Medulla oblongata (tissue), 1 donor: ENCODE measurements around the gene CHST8.
"Not testable (repeated sequence)": the region's sequence is repeated elsewhere in the genome, so short reads cannot be mapped to it uniquely, and the experiment has no call there.

Experiments used
- DNase-seq: peaks from one replicate; pipeline ENCODE4 v3.0.0-alpha.2; 2015; ENCODE audit errors: extremely low spot score

Gene CHST8, protein sequence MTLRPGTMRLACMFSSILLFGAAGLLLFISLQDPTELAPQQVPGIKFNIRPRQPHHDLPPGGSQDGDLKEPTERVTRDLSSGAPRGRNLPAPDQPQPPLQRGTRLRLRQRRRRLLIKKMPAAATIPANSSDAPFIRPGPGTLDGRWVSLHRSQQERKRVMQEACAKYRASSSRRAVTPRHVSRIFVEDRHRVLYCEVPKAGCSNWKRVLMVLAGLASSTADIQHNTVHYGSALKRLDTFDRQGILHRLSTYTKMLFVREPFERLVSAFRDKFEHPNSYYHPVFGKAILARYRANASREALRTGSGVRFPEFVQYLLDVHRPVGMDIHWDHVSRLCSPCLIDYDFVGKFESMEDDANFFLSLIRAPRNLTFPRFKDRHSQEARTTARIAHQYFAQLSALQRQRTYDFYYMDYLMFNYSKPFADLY

DNA sequence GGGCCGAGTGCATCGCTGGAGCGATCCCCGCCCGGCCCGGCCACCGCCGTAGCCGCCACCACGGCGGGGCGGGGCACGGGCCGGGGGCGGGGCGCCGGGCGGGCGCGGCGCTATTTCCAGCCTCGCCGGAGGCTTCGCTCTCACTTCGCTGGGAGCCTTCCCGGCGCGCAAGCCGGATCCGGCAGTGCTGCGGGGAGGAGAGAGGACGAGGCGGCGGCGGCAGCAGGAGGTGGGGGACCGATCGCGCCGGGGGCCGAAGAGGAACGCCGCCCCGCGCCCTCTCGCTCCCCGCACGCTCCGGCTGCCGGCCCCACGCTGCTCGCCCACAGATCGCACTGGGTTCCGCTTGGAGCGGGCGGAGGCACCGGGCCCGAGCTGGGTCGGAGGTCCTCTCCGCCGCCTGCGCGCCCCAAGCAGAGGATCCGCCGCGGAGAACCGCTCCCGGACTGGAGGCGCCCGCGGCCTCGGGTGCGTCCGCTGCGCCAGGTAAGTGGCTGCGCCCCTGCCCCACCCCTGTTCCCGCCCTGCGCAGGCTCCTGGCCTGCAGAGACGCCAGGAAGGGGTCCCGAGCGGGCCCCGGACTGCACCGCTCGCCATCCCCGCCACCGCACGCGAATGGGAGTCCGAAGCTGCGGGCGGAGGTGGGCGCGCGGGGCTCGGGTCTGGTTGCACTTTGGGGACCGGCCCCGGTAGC, at the start of gene CHST8:
Gene CHST8, plus strand, starts transcription at position 143 of the 694 bp plus-strand sequence. CDS start 67,309 bp downstream, outside the sequence.
- DNase-seq: peak; percentile 4

DNA sequence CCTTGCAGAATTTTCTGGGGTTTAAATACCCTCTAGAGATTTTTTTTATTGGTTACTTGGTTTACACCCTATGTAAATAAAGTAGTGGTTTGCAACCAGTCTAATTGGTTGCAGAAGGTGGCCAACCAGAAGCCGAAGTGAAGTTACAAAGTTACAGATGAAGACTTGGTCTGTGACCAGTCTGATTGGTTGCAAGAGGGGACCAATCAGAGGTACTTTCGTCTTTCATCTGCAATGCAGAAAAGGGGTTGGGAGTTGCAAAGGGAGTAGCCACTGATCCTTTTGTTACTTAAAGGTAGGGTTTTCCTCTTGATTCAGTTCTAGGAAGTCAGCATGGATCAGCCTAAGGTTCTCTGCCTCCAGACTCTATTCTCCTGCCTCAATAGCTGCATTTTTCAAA, 48.8 kb upstream of the CHST8 start:
- DNase-seq: no peak

DNA sequence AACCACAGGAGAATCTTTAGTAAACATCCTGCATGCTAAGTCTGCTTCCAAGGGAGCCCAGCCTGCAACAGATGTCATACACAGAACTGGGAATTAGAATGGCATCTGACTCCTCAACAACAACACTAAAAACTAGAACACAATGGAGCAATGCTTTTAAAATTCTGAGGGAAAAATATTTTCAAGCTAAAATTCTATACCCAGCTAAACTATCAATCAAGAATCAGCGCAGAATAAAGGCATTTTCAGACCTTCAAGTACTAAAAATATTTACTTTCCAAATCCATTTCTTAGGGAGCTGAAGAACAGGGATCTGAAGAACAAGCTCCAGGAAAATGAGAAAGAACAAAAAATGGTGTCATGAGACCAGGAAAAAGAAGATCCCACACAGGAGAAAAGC, 46.9 kb upstream of the CHST8 start:
- DNase-seq: no peak

DNA sequence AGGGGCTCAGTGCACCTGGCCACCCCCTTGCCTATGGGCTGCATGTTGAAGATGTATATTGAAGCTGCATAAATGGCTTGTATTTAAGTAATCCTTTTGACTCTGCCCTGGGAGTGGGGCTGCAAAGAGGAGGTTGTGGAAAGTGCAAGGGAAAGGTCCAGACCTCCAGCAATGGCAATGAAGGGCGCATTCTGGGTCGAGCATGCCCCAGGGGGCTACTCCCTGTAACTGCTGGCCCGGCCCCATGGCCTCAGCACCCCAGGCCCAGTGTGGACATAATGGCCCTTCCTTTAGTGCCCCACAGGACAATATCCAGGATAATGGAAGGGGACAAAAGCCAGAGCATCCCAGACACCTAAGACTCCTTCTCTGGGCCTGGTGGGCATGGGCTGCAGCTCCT, 43.1 kb upstream of the CHST8 start:
- no peak for DNase-seq

DNA sequence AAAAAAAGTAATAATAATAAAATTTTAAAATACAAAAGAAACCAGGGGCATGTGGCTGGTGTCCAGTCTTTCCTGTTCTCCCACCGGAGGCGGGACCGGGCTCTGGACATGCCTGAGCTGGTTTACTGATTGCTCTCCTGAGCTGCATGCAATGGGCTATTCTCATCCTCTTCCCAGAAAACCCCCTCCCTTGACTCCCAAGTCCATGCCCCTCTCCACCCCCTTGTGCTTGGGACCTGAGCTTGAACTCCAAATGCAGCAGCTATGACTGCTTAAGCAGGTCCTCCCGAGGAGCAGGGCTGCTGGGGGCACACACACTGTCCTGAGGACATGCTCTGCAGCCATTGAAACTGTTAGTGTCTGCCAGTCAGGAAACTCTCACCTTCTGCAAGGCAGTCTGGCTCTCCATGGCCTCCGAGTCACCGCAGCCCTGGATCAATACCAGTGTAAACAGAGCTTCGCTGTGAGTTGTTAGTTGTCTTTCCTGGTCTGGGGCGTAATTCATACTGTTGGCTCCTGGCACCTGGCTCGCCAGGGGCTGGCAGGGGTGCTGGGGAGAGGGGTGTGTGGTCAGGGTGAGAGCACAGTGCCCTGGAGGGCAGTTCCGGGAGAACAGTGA, 41.6 kb upstream of the CHST8 start:
- no peak for DNase-seq

DNA sequence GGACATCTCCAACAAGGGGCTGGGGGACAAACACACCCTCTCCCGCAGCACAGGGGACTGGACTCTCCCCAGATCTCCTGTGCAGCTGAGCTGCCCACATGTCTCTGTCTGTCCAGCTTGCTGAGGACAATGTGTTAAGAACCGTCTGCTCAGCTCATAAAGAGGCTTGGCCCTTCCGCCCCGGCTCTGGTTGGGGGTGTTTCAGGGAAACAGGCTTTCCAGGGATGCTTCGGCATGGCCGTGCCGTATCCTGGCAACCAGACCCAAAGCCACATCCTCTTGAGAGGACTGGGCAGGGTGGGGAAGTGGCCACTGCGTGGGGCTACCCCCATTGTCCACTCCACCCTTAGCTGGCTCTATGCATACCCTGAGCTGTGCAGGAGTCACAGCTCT, 41.1 kb upstream of the CHST8 start:
- DNase-seq: peak; percentile 27

DNA sequence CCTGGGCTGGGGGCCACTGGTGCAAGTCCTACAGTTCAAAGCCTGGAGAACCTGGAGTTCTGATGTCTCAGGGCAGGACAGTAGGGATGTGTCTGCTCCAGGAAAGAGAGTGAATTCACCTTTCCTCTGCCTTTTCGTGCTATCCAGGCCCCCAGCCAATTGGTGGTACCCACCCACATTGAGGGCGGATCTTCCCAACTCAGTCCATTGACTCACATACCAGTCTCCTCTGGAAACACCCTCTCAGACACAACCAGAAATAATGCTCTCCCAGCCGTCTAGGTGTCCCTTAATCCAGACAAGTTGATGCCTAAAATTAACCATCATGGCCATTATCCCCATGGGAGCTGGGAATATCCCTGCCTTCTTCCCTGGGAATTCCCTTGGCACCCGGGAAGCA, 38.8 kb upstream of the CHST8 start:
- no peak for DNase-seq

DNA sequence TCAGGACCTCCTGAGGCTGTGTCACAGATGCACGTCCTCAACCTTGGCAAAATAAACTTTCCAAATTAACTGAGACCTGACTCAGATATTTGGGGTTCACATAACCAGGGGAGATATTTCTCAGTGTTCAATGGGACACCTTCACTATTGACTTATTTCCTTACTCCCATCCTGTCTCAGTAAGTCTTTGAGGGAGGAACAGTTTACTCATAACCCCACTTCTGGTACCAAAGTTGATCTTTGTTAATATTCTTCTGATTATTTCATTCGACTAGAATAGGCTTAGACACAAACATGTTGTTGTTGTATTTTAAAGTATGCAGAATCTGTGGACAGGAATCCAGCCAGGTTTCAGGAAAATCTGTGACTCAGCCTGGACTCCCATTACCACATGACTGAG, 34.6 kb upstream of the CHST8 start:
- no peak for DNase-seq

DNA sequence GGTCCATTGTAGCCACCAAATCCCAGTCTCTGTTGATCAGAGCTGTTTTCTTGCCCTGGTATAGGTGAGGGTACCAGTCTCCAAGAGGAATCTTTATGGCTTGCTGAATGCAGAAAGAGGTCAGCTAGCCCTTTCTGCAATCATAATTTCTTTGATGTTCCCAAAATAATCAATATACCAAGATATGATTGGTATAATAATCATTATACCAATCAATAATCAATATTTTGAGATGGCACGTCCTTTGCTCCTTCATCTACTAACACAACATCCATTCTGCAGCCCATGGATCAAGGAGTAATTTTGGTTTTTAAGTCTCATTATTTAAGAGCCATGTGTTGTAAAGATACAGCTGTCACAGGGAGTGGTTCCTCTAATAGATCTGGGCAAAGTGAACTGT, 31.5 kb upstream of the CHST8 start:
- no peak for DNase-seq

DNA sequence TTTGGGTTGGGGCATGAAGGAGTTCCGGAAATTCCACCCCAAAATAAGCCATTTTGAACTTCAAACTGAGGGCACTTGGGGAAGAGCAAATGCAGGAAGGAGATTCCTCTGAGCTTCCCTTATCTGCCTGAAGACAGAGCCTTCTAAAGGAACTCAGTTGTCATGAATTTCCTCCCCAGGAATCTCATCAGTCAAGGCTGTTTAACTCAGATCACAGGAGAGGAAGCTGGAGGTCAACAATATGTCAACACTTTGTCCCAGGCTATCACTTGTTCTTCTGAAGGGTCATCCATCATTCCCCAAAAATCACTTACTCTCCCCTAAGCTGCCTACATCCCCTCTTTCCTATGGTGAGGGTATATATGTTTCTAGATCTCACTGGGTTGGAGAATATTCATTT, 26.0 kb upstream of the CHST8 start:
- DNase-seq: no peak

DNA sequence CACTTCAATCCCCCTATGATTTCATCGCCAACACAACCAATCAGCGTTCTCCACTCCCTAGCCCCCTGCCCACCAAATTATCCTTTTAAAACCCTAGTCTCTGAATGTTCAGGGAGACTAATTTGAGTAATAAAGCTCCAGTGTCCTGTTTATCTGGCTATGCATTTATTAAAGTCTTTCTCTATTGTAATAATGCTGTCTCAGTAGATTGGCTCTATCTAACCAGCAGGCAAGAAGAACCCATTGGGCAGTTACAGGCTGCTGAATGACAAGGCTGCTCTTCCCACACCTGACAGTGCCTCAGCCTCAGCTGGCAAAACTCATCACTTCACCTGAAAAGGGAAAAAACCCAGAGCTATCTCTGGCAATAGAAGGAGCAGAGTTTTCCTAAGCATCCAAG, 20.2 kb upstream of the CHST8 start:
- no peak for DNase-seq

DNA sequence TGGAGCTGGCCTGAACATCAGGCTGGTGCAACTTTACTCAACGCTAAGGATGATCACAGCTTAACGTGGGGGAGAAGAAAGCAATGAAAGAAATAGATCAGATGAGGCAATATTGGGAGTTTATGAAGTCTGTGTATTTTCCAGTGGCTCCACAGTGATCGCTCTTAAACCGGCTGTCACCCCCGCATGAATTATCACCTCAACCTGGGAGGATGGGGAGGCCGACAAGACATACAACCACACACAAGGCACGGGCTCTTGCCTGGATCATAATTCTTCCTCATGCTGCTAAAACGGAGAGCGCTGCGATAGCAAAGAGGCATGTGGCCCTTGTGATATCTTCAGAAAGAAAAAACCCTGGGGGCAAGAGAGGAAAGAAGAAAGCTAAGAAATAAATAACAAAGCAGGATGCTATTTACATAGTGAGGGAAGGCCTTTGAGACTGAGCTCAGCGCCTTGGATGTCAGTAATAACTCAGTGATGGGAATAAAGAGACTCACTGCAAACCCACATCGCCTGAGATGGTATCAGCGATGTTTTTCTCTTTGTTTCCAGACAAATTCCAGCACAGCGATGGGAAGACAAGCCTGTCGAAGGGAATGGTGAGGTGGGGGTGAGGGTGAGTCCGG, 19.1 kb upstream of the CHST8 start:
- DNase-seq: no peak

DNA sequence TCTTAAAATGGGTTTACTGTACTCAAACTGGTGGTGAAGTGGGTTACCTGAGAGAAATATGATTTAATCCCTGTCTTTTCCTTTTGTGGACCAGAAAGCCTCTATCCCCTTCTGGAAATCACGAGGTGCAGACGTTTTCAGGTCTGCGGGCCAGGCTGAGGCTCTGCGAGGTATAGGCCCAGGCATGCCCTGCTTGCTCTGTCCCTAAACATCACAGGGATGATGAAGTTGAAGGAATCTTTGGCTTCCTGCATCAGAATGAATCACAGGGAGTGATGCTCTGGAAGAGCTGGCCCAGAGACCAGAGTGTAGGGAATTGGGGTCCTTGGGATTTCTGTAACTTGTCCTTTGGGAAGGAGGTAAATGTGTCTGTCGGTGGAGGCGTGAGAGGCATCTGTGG, 18.4 kb upstream of the CHST8 start:
- no peak for DNase-seq

DNA sequence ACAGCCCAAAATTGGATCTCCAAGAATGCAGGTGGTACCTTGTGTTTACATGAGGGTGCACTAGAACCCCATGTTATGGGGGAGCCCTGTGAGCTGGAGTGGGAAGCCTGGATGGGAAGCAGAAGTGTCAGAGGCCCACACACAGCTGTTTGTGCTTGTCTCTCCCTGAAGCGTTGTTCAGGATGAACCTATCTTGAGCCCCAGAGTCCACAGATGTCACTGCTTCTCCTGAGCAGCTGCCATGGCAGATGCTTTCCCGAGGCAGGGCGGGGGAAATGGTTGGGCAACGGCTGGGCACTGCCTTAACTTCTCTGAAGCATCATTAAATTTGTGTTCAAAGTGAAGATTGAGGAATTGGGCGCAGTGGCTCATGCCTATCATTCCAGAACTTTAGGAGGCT, 17.1 kb upstream of the CHST8 start:
- DNase-seq: no peak

DNA sequence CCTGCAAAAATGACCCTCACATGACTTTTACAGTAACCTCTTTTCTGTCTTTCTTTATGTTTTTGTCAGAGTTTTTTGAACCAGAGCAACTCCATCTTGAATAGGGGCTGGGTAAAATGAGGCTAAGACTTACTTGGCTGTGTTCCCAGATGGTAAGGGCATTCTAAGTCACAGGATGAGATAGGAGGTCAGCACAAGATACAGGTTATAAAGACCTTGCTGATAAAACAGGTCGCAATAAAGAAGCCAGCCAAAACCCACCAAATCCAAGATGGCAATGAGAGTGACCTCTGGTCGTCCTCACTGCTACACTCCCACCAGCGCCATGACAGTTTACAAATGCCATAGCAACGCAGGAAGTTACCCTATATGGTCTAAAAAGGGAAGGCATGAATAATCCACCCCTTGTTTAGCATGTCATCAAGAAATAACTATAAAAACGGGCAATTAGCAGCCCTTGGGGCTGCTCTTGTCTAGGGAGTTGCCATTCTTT, 15.9 kb upstream of the CHST8 start:
- not testable (repeated sequence) for DNase-seq

DNA sequence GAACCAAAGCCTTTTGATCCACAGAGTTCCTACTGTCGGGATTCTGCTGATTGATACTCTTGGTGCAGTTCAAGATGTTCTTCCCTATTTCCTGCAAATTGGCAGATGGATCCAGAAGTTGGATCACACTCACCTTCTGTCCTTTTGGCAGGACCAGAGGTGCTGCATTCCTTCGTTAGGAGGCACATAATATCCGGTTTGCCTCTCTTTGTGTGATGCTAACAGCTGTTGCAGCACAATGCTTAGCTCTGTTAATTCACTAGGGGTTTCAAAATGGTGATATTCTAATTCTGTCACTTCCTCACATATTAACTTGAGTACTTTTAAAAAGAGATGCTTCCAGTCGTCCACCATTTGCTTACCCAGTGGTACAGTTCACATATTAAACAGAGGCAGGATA, 15.2 kb upstream of the CHST8 start:
- no peak for DNase-seq

DNA sequence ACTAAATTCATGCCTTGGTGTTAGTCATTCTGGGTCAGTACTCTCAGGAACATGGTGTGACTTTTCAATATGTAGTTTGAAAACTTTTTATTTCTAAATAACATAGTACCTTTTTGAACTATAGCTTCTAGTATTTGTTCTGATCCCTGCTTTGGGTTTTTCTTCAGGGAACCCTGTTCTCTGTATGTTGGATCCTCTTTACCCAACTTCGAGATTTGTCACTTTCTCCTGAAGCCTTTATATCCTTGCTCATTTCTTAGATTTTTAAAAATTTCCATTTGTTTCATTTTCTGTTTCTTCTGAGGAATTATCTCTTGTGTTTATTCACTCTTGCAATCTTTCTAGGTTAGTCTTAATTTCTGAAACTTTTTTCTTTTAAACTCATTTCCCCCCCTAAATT, 12.4 kb upstream of the CHST8 start:
- DNase-seq: no peak

DNA sequence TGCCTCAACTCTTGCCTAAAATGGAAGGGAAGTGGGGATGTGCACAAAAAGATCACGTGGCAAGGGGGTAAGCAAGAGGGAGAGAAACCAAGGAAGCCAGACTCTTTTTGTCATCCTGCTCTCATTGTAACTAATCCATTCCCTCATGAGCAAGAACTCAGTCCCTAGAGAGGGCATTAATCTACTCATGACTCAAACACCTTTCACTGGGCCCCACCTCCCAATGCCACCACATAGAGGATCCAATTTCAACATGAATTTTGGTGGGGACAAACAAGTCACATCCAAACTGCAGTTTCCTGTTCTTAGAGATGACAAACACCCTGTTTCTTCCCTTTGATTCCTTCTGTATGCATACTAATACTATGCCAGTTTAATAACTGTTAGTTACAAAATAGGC, 11.2 kb upstream of the CHST8 start:
- no peak for DNase-seq

DNA sequence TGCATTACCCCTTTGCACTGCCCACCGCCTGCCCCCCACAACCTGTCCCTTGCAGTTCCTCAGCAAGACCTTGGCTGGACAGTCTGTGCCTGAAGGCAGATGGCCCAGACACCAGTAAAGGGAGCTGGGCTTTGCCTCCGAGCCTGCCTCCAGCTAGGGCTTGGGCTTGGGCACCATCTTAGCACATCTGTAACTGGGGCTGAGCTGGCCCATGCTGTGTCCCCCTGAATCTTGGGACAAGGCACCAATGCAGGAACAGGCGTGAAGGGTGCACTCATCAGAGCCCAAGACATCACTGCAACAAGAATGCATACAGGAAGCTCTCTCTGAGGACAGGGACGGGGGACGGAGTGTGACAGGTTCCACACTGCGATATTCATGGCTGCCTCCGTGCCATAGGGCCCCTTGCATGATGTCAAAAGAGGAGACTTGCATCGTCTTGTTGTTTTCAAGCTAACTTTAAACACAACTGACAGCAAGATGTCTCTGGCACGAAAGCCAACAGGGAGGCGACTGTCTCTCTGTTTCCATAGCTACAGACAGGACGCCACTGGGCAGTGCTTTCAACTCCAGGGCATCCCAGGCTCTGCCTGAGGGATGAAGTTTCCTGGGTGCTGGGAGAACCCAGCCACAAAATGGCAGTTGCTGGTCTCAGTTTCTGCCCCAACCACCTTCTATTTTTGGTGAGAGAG, 8.7 kb upstream of the CHST8 start:
- no peak for DNase-seq

DNA sequence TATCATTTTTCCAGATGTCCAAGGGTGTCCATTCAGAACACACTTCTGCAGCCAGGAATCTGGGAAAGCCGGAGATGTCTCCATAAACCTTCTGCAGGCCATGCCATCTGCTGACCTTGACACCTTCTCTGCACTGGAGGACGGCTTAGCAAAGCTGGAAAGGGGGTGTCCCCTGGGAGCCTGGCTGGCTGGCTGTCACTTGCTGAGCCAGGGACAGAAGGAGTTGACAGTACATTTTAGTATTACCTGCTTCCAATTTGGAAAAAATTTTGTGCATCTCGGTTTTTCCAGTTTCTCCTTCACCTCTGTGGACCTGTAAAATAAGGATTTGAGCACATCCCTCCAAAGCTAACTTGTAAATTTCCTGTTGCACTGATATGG, 8.1 kb upstream of the CHST8 start:
- no peak for DNase-seq

DNA sequence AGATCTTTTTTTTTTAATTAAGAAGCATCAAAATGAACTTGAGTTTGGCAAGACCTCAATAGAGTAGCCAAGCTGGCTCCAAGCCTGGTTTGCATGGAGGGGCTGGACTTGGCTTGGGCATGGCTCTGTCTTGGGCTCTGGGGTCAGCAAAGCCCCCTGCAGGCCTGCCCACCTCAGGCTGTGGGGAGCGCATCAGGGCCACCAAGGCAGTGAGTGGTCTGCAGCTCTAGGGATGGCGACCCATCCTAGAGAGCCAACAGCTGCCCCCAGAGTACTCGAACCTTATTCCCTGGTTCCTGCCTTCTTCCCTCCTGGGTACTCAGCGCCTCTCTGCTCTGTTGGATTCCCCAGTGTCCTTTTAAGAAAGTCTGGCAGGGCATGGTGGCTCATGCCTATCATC, 5.4 kb upstream of the CHST8 start:
- no peak for DNase-seq

DNA sequence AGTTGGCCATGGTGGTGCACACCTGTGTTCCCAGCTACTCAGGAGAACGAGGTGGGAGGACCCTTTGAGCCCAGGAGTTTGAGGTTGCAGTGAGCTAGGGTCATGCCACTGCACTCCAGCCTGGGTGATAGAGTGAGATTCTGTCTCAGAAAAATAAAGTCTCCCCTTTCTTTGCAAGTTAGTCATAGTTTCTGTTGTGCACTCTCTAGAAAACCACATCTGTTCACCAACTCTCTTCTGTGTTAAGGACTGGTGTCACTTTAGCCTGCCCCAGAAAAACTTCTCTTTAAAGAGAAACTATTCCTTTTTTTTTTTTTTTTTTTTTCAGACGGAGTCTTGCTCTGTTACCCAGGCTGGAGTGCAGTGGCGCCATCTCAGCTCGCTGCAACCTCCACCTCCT, 4.9 kb upstream of the CHST8 start:
- DNase-seq: no peak
